WERI-Rb-1 (cell line): Measurements from ENCODE around the gene CYP24A1.

Experiments used
- DNase-seq: peaks from one replicate; pipeline ENCODE4 v3.0.0-alpha.2; 2020
- H3K27ac ChIP-seq: fragments of 250-450 bp; sonication (Bioruptor Pico); 2 replicates; pipeline ENCODE4 v1.5.1; 2020; ENCODE audit warnings: mild to moderate bottlenecking, moderate library complexity
- H3K27me3 ChIP-seq: fragments of 250-450 bp; sonication (Bioruptor Pico); 2 replicates; pipeline ENCODE4 v1.5.1; 2021; ENCODE audit warnings: mild to moderate bottlenecking, low read depth, moderate library complexity; ENCODE audit not compliant: insufficient read depth, severe bottlenecking
- H3K36me3 ChIP-seq: fragments of 250-450 bp; sonication (Bioruptor Pico); 2 replicates; pipeline ENCODE4 v1.5.1; 2020; ENCODE audit warnings: mild to moderate bottlenecking, moderate library complexity
- H3K4me3 ChIP-seq: 2 replicates; pipeline ENCODE4 v1.5.1; 2011; ENCODE audit warnings: low read depth, mild to moderate bottlenecking, control low read depth, low read length
- H3K9me3 ChIP-seq: fragments of 250-450 bp; sonication (Bioruptor Pico); 2 replicates; pipeline ENCODE4 v1.5.1; 2021; ENCODE audit warnings: mild to moderate bottlenecking, moderate library complexity; ENCODE audit not compliant: severe bottlenecking
- TF ChIP-seq, protein P1 (sequence below): IDR thresholded peaks from 2 replicates; pipeline ENCODE4 v1.5.1; 2011; ENCODE audit warnings: low read depth, mild to moderate bottlenecking, control low read depth, inconsistent platforms, low read length

The CYP24A1 gene

DNA sequence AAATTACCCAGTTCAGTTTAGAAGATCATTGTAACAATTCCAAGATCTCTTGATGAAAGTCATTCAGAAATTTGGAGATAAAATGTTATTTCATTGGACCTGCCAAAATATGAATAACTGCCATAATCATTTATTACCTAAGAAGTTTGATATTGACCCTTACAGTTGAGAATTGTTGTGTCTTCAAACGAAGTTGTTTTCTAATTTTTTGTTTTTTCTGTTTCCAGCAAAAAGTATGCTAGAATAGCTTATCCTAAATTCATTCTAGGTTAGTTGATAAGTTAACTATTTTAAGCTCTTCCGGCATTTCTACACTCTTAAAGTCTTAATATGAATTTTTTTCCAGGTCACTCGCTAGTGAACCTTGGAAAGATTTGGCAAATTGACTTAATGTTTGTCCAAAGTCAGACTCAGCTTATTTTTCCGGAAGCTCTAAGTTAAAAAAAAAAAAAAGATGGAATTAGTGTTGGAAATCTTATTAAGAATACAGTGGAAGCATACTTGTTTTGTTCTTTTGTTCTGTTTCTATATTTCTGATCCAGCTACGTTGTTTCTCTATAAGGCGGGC lies 28.9 kb downstream of the CYP24A1 start:
- H3K27ac ChIP-seq, result no peak overlapping the region
- peaks cover 3% of the 10 kb centered on the region for H3K9me3 ChIP-seq
- H3K4me3 ChIP-seq, result no peak overlapping the region
- TF ChIP-seq, protein P1, sequence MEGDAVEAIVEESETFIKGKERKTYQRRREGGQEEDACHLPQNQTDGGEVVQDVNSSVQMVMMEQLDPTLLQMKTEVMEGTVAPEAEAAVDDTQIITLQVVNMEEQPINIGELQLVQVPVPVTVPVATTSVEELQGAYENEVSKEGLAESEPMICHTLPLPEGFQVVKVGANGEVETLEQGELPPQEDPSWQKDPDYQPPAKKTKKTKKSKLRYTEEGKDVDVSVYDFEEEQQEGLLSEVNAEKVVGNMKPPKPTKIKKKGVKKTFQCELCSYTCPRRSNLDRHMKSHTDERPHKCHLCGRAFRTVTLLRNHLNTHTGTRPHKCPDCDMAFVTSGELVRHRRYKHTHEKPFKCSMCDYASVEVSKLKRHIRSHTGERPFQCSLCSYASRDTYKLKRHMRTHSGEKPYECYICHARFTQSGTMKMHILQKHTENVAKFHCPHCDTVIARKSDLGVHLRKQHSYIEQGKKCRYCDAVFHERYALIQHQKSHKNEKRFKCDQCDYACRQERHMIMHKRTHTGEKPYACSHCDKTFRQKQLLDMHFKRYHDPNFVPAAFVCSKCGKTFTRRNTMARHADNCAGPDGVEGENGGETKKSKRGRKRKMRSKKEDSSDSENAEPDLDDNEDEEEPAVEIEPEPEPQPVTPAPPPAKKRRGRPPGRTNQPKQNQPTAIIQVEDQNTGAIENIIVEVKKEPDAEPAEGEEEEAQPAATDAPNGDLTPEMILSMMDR, result no peak
- H3K27me3 ChIP-seq, result peaks cover 80% of the 10 kb centered on the region
- DNase-seq, result no peak
- no peaks in the 10 kb centered on the region for H3K36me3 ChIP-seq

DNA sequence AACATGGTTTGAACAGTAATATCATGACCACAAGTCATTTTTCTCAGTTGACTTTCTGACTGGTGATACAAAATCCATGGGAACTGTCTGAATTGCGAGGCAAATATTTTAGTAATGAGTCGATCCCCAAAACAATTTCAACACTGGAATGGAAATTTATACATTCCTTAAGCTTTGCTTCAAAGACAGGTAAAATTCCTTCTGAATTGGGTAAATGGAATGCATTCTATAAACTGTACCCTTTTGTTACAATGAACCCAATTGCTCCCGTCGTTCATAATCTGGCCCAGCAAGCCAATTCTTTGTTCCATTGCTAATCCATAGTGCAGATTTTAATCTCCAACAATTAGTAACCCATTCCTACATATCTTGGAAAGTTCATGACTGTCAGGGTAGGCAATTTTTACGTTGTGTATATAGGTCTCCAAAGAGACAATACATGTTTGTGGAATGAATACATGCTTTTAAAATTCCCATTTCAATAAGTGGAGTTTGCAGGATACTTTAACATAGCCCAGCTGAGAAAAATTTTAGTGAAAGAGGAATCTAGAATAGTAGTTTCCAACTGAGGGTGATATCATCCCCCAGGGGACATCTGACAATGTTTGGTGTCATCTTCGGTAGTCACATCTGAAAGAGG lies 32.7 kb downstream of the CYP24A1 start:
- TF ChIP-seq, protein P1, result no peak
- peaks cover 3% of the 10 kb centered on the region for H3K9me3 ChIP-seq
- DNase-seq, result no peak
- peaks cover 76% of the 10 kb centered on the region for H3K27me3 ChIP-seq
- H3K27ac ChIP-seq, result no peak overlapping the region
- H3K36me3 ChIP-seq, result no peaks in the 10 kb centered on the region
- no peak overlapping the region for H3K4me3 ChIP-seq

DNA sequence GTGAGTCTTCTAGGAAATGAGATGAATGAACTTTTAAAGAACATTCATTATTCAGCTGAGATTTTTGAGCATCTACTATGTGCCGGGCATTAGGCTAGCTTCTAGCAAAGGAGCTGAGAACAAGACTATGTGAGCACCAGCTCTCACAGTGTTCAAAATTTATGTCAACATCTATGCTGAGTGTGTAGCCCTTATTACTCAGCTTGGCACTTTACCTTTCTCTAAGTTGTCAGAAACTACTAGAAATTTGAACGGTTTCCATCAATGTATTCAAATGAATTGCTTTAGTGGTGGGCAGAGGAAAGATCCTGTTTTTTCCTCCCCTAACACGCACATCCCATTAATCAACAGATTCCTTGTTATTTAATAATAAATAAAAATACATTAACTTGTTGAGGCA lies 33.3 kb downstream of the CYP24A1 start:
- H3K4me3 ChIP-seq, result no peak overlapping the region
- peaks cover 3% of the 10 kb centered on the region for H3K9me3 ChIP-seq
- no peak for DNase-seq
- H3K36me3 ChIP-seq, result no peaks in the 10 kb centered on the region
- H3K27me3 ChIP-seq, result peaks cover 71% of the 10 kb centered on the region
- TF ChIP-seq, protein P1, result no peak
- H3K27ac ChIP-seq, result no peak overlapping the region

DNA sequence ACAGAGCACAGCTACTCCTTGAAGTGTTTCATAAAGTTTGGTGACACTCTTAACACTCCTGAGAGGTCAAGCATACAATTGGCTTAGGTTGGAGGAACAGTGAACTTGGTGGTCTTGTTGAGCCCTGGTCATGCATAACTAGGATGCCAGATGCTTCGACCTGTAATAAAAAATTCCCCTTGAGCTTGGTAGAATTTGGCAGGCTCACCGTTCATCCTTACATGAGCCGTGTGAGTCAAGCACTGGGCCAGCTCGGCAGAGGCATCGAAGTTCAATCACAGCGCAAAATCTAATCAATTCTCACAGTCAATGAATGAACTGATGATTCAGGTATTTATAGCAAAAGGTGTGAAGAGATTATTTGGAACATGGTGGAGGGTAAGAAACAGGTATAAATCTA lies 33.7 kb downstream of the CYP24A1 start:
- Histone ChIP-seq H3K9me3 (peaks cover 3% of the 10 kb centered on the region), H3K36me3 (no peaks in the 10 kb centered on the region), H3K27me3 (peaks cover 69% of the 10 kb centered on the region), H3K27ac (no peak overlapping the region), H3K4me3 (no peak overlapping the region)
- no peak for DNase-seq
- TF ChIP-seq, protein P1, result no peak

DNA sequence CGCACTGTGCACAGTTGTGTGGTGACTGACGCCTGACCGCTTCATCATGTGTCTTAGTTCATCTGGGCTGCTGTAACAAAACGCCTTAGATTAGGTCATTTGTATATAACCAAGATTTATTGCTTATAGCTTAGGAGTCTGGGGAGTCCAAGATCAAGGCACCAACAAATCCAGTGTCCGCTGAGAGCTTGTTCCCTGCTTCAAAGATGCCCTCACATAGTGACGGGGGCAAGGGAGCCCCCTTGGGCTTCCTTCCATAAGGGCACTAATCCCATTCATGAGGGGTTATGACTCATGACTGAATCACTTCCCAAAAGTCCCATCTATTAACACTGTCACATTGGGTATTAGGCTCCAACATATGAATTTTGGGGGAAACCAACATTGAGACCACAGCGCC lies 34.6 kb downstream of the CYP24A1 start:
- Histone ChIP-seq H3K27ac (no peak overlapping the region), H3K36me3 (no peaks in the 10 kb centered on the region), H3K27me3 (peaks cover 74% of the 10 kb centered on the region), H3K4me3 (no peak overlapping the region), H3K9me3 (peaks cover 3% of the 10 kb centered on the region)
- TF ChIP-seq, protein P1, result no peak
- DNase-seq, result no peak

DNA sequence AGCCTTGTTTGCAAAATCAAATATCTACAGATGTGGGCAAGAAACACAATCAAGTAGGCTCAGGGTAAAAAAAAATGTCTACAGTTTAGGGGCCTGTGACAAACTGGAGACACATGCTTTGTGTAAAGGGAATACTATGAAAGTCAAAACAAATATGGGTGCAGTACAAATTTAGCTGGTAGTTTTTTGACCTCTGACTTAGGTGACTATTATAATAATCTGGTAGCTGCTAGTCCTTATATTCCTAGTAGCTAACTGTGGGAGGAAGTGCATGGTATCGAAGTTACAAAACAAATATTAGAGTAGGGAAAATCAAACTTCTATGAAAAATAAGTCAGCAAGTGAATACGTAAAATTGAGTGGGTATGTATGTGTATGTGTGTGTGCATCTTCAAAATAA lies 35.4 kb downstream of the CYP24A1 start:
- DNase-seq, result no peak
- TF ChIP-seq, protein P1, result no peak
- Histone ChIP-seq H3K27ac (no peak overlapping the region), H3K27me3 (peaks cover 79% of the 10 kb centered on the region), H3K9me3 (peaks cover 3% of the 10 kb centered on the region), H3K36me3 (no peaks in the 10 kb centered on the region), H3K4me3 (no peak overlapping the region)
